IPS-18a (cell line): Measurements from ENCODE around the gene FGF3.

ENCODE experiments used
- H3K27ac ChIP-seq: one replicate; pipeline ENCODE4 v1.5.1; 2013; ENCODE audit warnings: low read length
- H3K27me3 ChIP-seq: one replicate; pipeline ENCODE4 v1.6.1; 2013; ENCODE audit warnings: mild to moderate bottlenecking, low read length; ENCODE audit not compliant: control insufficient read depth, insufficient read depth
- H3K36me3 ChIP-seq: one replicate; pipeline ENCODE4 v1.6.1; 2013; ENCODE audit warnings: low read depth, low read length; ENCODE audit not compliant: control insufficient read depth
- H3K4me1 ChIP-seq: one replicate; pipeline ENCODE4 v1.6.1; 2013; ENCODE audit warnings: low read depth, low read length; ENCODE audit not compliant: control insufficient read depth
- H3K4me3 ChIP-seq: one replicate; pipeline ENCODE4 v1.5.1; 2013; ENCODE audit warnings: low read length
- H3K9ac ChIP-seq: one replicate; pipeline ENCODE4 v1.6.1; 2013; ENCODE audit warnings: mild to moderate bottlenecking, low read length, moderate library complexity
- H3K9me3 ChIP-seq: one replicate; pipeline ENCODE4 v1.6.1; 2013; ENCODE audit warnings: low read depth, low read length; ENCODE audit not compliant: control insufficient read depth

Gene FGF3

GRCh38 chr11:69821511-69822040 lies 2.4 kb upstream of the FGF3 start:
- Histone ChIP-seq H3K9ac (no peak overlapping the region), H3K9me3 (no peaks in the 10 kb centered on the region), H3K4me3 (no peak overlapping the region), H3K36me3 (no peaks in the 10 kb centered on the region), H3K4me1 (no peaks in the 10 kb centered on the region), H3K27me3 (peaks cover 73% of the 10 kb centered on the region), H3K27ac (no peak overlapping the region)

- Histone ChIP-seq H3K36me3 (no peaks in the 10 kb centered on the region), H3K4me3 (no peak overlapping the region), H3K27me3 (peaks cover 84% of the 10 kb centered on the region), H3K9me3 (no peaks in the 10 kb centered on the region), H3K27ac (no peak overlapping the region), H3K4me1 (no peaks in the 10 kb centered on the region), H3K9ac (no peak overlapping the region)
These were observed 1.2 kb upstream of the FGF3 start for GRCh38 chr11:69820441-69820840.

- H3K9me3 ChIP-seq, result no peaks in the 10 kb centered on the region
- H3K4me1 ChIP-seq, result no peaks in the 10 kb centered on the region
- H3K4me3 ChIP-seq, result peak overlapping the region; percentile 24
- no peak overlapping the region for H3K9ac ChIP-seq
- no peak overlapping the region for H3K27ac ChIP-seq
- H3K36me3 ChIP-seq, result no peaks in the 10 kb centered on the region
- H3K27me3 ChIP-seq, result peaks cover 92% of the 10 kb centered on the region
These were observed 390 bp upstream of the FGF3 start for GRCh38 chr11:69819541-69820070.

DNA sequence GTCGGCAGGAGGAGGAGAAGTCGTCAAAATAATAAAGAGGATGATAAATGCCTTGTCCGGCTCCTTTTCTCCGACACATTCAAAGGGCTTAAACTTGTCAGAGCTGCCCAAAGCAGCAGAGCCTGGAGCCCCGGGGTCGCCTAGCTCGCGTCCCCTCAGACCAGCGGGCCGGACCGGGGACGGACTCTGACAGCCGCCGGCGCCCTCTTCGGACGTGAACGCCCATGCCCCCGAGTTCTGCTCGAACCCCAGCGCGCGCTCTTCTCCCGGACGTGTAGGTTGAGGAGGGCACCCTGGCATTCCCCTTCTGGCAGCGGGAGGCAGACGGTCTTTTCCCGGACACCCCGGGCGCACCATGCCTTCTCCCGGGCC lies 999 bp downstream of the FGF3 start:
- Histone ChIP-seq H3K4me3 (peak overlapping the region; percentile 33), H3K4me1 (no peaks in the 10 kb centered on the region), H3K27ac (no peak overlapping the region), H3K36me3 (no peaks in the 10 kb centered on the region), H3K9ac (no peak overlapping the region), H3K9me3 (no peaks in the 10 kb centered on the region), H3K27me3 (peaks cover 94% of the 10 kb centered on the region)

DNA sequence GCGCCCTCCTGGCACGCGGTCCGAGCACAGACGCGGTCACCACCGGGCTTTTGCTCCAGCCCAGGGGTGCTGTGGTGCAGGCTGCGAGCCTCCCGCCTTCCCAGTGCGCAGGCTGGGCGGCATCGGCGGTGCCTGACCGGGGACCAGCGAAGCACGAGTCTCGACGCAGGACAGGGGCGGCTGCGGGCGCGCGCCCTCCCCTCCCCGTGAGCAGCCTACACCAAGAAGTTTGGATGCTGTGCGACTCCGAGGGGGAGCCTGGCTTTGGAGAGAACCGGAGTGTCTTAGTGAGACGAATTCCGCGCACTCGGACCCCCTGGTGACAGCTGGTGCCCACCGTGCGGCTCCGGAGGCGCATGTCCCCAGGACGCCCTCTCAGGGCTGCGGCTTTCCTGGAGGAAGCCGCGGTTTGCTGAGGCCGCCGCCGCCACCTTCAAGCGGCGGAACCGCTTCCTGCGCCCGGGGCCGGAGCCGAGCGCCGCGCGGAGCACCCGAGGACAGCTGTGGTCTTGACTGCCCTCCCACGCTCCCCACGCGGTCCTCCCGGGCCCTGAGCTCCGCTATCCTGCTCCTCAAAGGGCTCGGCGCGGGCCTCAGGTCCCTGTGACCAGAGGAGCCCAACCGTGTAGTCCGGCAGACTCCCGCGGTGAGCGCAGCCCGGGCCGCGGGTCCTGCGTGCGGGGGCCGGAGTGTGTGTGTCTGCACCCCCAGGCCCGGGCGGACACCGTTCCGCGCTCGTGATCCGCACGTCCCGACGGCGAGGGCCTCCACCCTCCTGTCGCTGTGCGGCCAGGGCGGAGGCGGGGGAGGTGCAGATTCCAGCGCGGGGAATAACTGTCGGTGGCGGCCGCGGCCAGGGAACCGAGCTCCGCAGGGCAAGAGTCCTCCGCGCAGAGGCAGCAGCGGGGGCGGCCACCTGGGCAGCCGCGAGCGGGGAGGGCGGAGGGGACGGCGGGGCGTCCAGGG lies 1.7 kb downstream of the FGF3 start:
- H3K4me3 ChIP-seq, result peak overlapping the region; percentile 33
- no peaks in the 10 kb centered on the region for H3K4me1 ChIP-seq
- no peaks in the 10 kb centered on the region for H3K9me3 ChIP-seq
- H3K36me3 ChIP-seq, result no peaks in the 10 kb centered on the region
- no peak overlapping the region for H3K27ac ChIP-seq
- H3K27me3 ChIP-seq, result peaks cover 88% of the 10 kb centered on the region
- no peak overlapping the region for H3K9ac ChIP-seq

DNA sequence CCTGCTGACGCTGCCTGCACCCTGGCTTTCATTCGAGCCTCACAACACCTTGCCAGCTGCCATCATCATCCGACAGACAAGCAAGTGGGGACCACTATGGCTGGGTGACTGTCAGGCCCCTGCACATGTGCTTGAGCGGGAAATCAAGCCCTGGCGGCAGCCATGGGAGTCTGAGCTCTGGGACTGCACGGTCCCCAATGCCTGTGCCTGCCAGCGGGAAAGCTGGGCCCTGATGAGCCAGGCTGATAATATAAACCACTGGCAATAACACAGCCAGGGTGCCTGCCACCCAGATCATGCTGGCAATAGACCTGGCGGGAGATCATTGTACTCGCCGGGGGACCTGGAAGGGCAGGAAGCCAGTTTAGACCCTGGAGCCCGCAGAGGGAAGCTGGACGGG lies 2.5 kb downstream of the FGF3 start:
- Histone ChIP-seq H3K27ac (no peak overlapping the region), H3K27me3 (peaks cover 79% of the 10 kb centered on the region), H3K4me3 (no peak overlapping the region), H3K36me3 (no peaks in the 10 kb centered on the region), H3K4me1 (no peaks in the 10 kb centered on the region), H3K9me3 (no peaks in the 10 kb centered on the region), H3K9ac (no peak overlapping the region)

DNA sequence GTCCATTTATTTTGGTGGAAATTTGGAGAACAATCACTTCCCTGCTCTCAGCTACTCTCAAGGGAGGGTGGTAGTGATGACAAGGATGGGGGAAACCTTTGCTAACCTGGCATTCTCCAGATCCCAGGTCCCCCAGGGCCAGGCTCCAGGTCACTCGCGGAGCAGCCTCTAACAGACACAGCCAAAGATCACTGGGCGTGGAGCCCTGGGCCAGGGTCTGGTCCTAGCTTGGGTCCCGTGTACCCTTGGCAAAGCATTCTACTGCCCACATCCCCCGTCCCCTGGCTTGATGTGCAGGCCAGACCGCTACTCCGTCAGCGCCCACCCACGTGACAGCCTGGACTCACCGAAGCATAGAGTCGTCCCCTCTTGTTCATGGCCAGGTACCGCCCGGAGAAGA lies 3.2 kb downstream of the FGF3 start:
- Histone ChIP-seq H3K27me3 (peaks cover 72% of the 10 kb centered on the region), H3K36me3 (no peaks in the 10 kb centered on the region), H3K27ac (no peak overlapping the region), H3K4me1 (no peaks in the 10 kb centered on the region), H3K9me3 (no peaks in the 10 kb centered on the region), H3K4me3 (no peak overlapping the region), H3K9ac (no peak overlapping the region)

DNA sequence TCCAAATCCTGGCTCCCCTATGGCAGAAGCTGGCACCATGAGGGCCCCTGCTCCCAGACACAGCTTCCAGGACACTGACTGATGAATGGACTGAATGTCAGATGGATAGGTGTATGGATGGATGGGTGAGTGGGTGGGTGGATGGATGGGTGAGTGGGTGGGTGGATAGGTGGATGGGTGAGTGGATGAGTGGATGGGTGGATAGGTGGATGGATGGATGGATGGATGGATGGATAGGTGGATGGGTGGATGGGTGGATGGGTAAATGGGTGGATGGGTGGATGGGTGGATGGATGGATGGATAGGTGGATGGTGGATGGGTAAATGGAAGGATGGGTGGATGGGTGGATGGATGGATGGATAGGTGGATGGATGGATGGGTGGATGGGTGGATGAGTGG lies 4.3 kb downstream of the FGF3 start:
- H3K4me3 ChIP-seq, result no peak overlapping the region
- H3K27me3 ChIP-seq, result peaks cover 61% of the 10 kb centered on the region
- H3K4me1 ChIP-seq, result no peaks in the 10 kb centered on the region
- H3K27ac ChIP-seq, result no peak overlapping the region
- H3K9ac ChIP-seq, result no peak overlapping the region
- H3K36me3 ChIP-seq, result no peaks in the 10 kb centered on the region
- H3K9me3 ChIP-seq, result no peaks in the 10 kb centered on the region

DNA sequence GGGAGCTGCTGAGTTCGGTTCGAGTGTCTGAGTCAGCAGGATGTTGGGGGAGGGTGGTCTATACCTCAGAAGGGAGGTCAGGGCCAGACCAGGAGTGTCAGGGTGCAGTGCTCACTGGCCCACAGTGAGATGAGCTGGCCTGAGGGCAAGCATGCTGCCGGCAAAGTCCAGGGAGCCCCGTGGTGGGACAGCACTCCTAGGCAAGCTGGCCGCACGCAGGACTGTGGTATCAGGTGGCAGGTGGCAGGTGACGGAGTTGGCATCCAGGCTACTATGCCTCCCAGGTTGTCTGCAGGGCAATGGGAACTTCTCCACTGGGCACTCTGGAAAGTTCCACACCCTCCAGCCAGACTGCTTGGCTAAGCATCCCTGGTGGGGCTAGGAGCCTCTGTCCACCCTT lies 4.8 kb downstream of the FGF3 start:
- H3K27me3 ChIP-seq, result peaks cover 58% of the 10 kb centered on the region
- H3K4me1 ChIP-seq, result no peaks in the 10 kb centered on the region
- no peak overlapping the region for H3K9ac ChIP-seq
- no peaks in the 10 kb centered on the region for H3K9me3 ChIP-seq
- H3K4me3 ChIP-seq, result no peak overlapping the region
- no peaks in the 10 kb centered on the region for H3K36me3 ChIP-seq
- H3K27ac ChIP-seq, result no peak overlapping the region

DNA sequence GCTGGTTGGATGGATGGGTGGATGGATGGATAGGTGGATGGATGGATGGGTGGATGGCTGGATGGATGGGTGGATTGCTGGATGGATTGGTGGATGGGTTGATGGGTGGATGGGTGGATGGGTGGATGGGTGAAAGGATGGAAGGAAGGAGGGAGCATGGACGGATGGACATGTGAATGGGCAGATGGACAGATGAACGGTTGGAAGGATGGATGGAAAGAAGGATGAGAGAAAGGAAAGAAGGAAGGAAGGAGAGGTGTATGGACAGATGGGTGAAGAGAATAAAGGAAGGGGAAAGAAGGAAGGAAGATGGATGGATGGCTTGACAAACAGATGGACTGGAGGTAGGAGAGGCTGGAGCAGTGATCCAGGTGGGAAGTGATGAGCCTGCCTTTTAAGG lies 5.4 kb downstream of the FGF3 start:
- Histone ChIP-seq H3K9me3 (no peaks in the 10 kb centered on the region), H3K4me3 (no peak overlapping the region), H3K4me1 (no peaks in the 10 kb centered on the region), H3K36me3 (no peaks in the 10 kb centered on the region), H3K27me3 (peaks cover 58% of the 10 kb centered on the region), H3K27ac (no peak overlapping the region), H3K9ac (no peak overlapping the region)

DNA sequence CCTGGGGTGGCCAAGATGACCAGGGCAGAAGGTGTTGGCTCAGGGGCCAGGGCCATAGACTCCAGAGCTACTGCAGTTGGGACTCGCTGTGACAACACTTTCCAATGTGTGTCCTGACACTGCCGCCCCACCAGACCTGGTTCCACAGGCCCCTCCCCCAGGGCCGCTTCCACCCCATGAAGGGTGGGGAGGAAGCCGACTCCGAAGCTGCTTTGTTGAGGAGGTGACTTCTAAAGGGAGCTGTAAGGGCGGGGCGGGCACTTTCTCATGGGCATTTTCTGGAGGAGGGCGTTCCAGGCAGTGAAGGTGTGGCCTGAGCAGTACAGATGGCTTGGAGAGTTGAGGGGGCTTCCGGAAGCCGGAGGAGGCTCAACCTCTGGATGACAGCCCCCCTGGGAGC lies 6.3 kb downstream of the FGF3 start:
- H3K27ac ChIP-seq, result no peak overlapping the region
- peaks cover 52% of the 10 kb centered on the region for H3K27me3 ChIP-seq
- no peaks in the 10 kb centered on the region for H3K4me1 ChIP-seq
- no peaks in the 10 kb centered on the region for H3K9me3 ChIP-seq
- no peak overlapping the region for H3K4me3 ChIP-seq
- H3K9ac ChIP-seq, result no peak overlapping the region
- H3K36me3 ChIP-seq, result no peaks in the 10 kb centered on the region

DNA sequence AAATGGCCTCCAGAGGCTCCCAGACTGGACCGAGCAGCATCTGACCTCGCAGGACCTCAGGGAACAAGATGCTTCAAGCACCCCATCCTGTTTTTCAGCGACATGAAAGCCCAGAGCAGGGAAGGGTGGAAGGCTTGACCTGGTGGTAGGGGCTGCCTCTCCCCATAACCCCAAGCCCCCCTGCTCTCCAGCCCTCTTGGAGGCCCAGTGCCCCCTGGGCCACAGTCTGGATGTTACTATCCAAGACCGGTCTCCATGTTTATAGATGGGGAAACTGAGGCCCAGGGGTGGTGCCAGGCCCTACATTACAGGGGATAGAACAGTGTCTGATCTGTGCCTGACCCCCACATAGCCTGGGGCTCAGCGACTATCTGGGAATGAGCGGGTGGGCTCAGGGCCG lies 7.0 kb downstream of the FGF3 start:
- Histone ChIP-seq H3K4me3 (no peak overlapping the region), H3K27ac (no peak overlapping the region), H3K36me3 (no peaks in the 10 kb centered on the region), H3K9me3 (no peaks in the 10 kb centered on the region), H3K27me3 (peaks cover 45% of the 10 kb centered on the region), H3K4me1 (no peaks in the 10 kb centered on the region), H3K9ac (no peak overlapping the region)
